Spleen (tissue), 11 donors: ENCODE data around the gene MCEE. TPM values are rescaled to one million over a fixed set of nuclear protein-coding genes. Genes with fewer than 3 reads are reported as not detected.

Experiments
- DNase-seq: peaks from one replicate; pipeline ENCODE4 v3.0.0-alpha.2; 2020
- H3K27ac ChIP-seq, 8 donors: fragments of 200-600 bp; sonication (generic) in 7 of 8; 1 replicate in 4 of 8; 2 replicates in 4 of 8; pipeline versions ENCODE4 v1.5.0 to v1.8.0; 2016 to 2021; ENCODE audit warnings: inconsistent platforms in 4 of 8, mild to moderate bottlenecking in 4 of 8, moderate library complexity in 1 of 8
- H3K27me3 ChIP-seq, 7 donors: fragments of 200-600 bp; sonication (generic) in 6 of 7; replicated peaks in 1 of 7; 1 replicate in 4 of 7; 2 replicates in 3 of 7; pipeline versions ENCODE4 v1.5.0 to v1.8.0; 2016 to 2021; ENCODE audit warnings: inconsistent platforms in 3 of 7, mild to moderate bottlenecking in 1 of 7
- H3K36me3 ChIP-seq, 6 donors: fragments of 200-600 bp; sonication (generic) in 5 of 6; 1 replicate in 4 of 6; 2 replicates in 2 of 6; pipeline versions ENCODE4 v1.5.0 to v1.8.0; 2016 to 2021; ENCODE audit warnings: inconsistent platforms in 2 of 6
- H3K4me1 ChIP-seq, 6 donors: fragments of 200-600 bp; sonication (generic) in 5 of 6; 1 replicate in 3 of 6; 2 replicates in 3 of 6; pipeline versions ENCODE4 v1.5.0 to v1.8.0; 2016 to 2021; ENCODE audit warnings: inconsistent platforms in 3 of 6
- H3K4me3 ChIP-seq, 8 donors: fragments of 200-600 bp; sonication (generic) in 7 of 8; 1 replicate in 4 of 8; 2 replicates in 4 of 8; pipeline versions ENCODE4 v1.5.0 to v1.8.0; 2016 to 2021; ENCODE audit warnings: inconsistent platforms in 4 of 8, mild to moderate bottlenecking in 4 of 8, moderate library complexity in 2 of 8
- H3K9me3 ChIP-seq, 8 donors: fragments of 200-600 bp; sonication (generic) in 7 of 8; 1 replicate in 4 of 8; 2 replicates in 4 of 8; pipeline versions ENCODE4 v1.5.0 to v1.8.0; 2016 to 2021; ENCODE audit warnings: inconsistent platforms in 4 of 8
- POLR2A ChIP-seq, 3 donors: fragments of 450-650 bp; IDR thresholded peaks; one replicate each; pipeline ENCODE4 v1.5.1; 2017; ENCODE audit warnings: antibody characterized with exemption in 3 of 3, mild to moderate bottlenecking in 1 of 3
- POLR2AphosphoS5 ChIP-seq, 3 donors: sonication (generic); formaldehyde crosslinking; IDR thresholded peaks; one replicate each; pipeline ENCODE4 v1.5.1; 2017; ENCODE audit warnings: antibody characterized with exemption in 3 of 3
- WGBS, 5 donors: extraction: QIAGEN DNeasy Blood & Tissue Kit in 3 of 5; methylation state at CpG; one replicate each; pipeline versions ENCODE4 v1.1.5 to v1.1.7; 2013 to 2018; 5-methylcytosine and 5-hydroxymethylcytosine counted together
- intact Hi-C: fragments of 100-400 bp; cut with DNase I; formaldehyde crosslinking; loops from one replicate; pipeline ENCODE4 v1.15.0; 2023; ENCODE audit warnings: low total_unique reads
- polyA plus RNA-seq, 3 donors: library from polyadenylated mRNA; stranded (reverse); fragments of 200-250 nt; gene quantifications; one replicate each; pipeline ENCODE4 v1.2.1, GENCODE V29; 2013
- total RNA-seq, 7 donors: library from RNA; depleted of rRNA in 3 of 7; stranded (reverse); fragments of >200 nt in 3 of 7; fragmentation: NEBNext Ultra II Directional in 4 of 7; extraction: Animal tissue kit (Norgen Biotek cat#: 25700) in 4 of 7; gene quantifications; one replicate each; pipeline versions ENCODE4 v1.1.0 to v1.2.1, GENCODE V29; 2016 to 2021
- TF ChIP-seq, protein P1 (sequence below), 11 experiments: fragments of 200-600 bp in 7 of 11; fragments of 450-650 bp in 4 of 11; sonication (generic) in 4 of 11; IDR thresholded peaks in 8 of 11; conservative IDR thresholded peaks in 3 of 11; 1 replicate in 7 of 11; 2 replicates in 4 of 11; pipeline versions ENCODE4 v1.4.0 to v1.8.0; 2016 to 2021; ENCODE audit warnings: antibody characterized with exemption in 11 of 11, inconsistent platforms in 4 of 11, mild to moderate bottlenecking in 1 of 11
- donor health status: healthy with polysubstance abuse.
- donor health status: DM: no; HTN: no; CAD: no; lungs with moderate emphysema.
- donor health status: DM: no; HTN: no; CAD: no.
- donor health status: Bipolar disorder and iron deficiency.
- donor health status: healthy.
- donor health status: DM: no; HTN: no; CAD: no.
- donor health status: DM: yes; HTN: yes; CAD: no.

The MCEE gene
- total and polyA plus RNA-seq, 10 donors, result 10.4 to 21.8 (median 16.0) TPM

DNA sequence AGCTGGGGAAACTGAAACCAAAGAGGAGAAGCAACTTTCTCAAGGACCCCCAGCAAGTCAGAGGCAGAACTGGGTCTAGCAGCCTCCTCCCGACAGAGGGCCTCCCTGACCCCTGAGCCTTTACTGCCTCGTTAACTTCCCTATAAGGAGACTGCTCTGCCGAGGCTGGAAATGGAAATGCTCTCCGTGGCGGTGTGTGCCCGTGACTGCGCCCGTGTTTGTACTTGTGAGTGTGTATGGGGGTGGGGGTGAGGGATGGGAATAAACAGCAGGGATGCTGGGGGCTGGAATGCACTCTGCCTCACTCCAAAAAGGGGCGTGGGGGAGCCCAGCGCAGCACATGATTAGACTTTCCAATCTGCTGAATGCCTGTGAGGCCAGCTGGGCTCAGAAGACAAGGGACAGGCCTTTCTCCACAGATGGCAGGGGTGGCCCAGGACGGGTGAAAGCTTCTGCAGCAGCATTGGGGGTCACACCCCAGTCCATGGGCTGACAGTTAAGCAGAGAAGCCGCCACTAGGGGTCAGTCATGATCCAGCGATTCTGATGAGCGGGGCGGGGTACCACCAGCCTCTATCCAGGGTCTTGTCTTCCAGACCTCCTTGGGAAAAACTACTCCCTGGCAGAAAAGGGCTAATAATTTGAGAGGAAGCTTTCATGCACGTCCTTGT lies 27.2 kb upstream of the MCEE start:
- H3K27ac ChIP-seq, result no peak overlapping the region
- 11 to 21% (median 15%) methylated on average over 15 to 16 of the region's 16 CpGs for WGBS, 5 donors
- H3K36me3 ChIP-seq, result no peaks in the 10 kb centered on the region
- intact Hi-C loops, result loop anchor here (5.0 kb wide), 1 partner anchor 355 kb away; no protein-coding TSS in a partner anchor
- H3K9me3 ChIP-seq, result no peaks in the 10 kb centered on the region
- peaks cover 0 to 12% (median 0%) of the 10 kb centered on the region in 7 donors for H3K27me3 ChIP-seq
- peaks cover 0 to 13% (median 6%) of the 10 kb centered on the region in 6 donors for H3K4me1 ChIP-seq
- H3K4me3 ChIP-seq, result peak overlapping the region in 3 of 8 donors; percentile 9 to 33 (median 25)
- DNase-seq, result peak; percentile 81
- TF ChIP-seq POLR2AphosphoS5 (IDR thresholded peaks at IDR 0.05) (no peak), POLR2A (IDR thresholded peaks at IDR 0.05) (no peak)
- TF ChIP-seq, protein P1, sequence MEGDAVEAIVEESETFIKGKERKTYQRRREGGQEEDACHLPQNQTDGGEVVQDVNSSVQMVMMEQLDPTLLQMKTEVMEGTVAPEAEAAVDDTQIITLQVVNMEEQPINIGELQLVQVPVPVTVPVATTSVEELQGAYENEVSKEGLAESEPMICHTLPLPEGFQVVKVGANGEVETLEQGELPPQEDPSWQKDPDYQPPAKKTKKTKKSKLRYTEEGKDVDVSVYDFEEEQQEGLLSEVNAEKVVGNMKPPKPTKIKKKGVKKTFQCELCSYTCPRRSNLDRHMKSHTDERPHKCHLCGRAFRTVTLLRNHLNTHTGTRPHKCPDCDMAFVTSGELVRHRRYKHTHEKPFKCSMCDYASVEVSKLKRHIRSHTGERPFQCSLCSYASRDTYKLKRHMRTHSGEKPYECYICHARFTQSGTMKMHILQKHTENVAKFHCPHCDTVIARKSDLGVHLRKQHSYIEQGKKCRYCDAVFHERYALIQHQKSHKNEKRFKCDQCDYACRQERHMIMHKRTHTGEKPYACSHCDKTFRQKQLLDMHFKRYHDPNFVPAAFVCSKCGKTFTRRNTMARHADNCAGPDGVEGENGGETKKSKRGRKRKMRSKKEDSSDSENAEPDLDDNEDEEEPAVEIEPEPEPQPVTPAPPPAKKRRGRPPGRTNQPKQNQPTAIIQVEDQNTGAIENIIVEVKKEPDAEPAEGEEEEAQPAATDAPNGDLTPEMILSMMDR (IDR thresholded peaks at IDR 0.05 in 8 of 11, conservative IDR thresholded peaks at IDR 0.05 in 3 of 11), result peak; percentile 8 to 76 (median 51)

GRCh38 chr2:71156573-71156972 lies 26.5 kb upstream of the MCEE start:
- no peak for DNase-seq
- WGBS, 5 donors, result 46 to 78% (median 69%) methylated on average over 1 to 6 of the region's 6 CpGs
- intact Hi-C loops, result loop anchor here (5.0 kb wide), 1 partner anchor 356 kb away; no protein-coding TSS in a partner anchor

GRCh38 chr2:71155846-71156245 lies 25.8 kb upstream of the MCEE start:
- 90 to 96% (median 91%) methylated on average over 4 of the region's 4 CpGs for WGBS, 5 donors
- DNase-seq, result no peak
- TF ChIP-seq POLR2AphosphoS5 (IDR thresholded peaks at IDR 0.05) (no peak), POLR2A (IDR thresholded peaks at IDR 0.05) (no peak)
- TF ChIP-seq, protein P1 (IDR thresholded peaks at IDR 0.05 in 8 of 11, conservative IDR thresholded peaks at IDR 0.05 in 3 of 11), result no peak
- Histone ChIP-seq H3K9me3 (no peaks in the 10 kb centered on the region), H3K36me3 (peaks cover 0 to 10% (median under 1%) of the 10 kb centered on the region in 6 donors), H3K27ac (no peak overlapping the region), H3K4me1 (peaks cover 0 to 13% (median 6%) of the 10 kb centered on the region in 6 donors), H3K27me3 (peaks cover 0 to 12% (median 0%) of the 10 kb centered on the region in 7 donors), H3K4me3 (no peak overlapping the region)
- intact Hi-C loops, result loop anchor here (5.0 kb wide), 1 partner anchor 356 kb away; no protein-coding TSS in a partner anchor

More at GRCh38 chr2:71156573-71156972, 26.5 kb upstream of the MCEE start:
- H3K36me3 ChIP-seq, result peaks cover 0 to 3% (median 0%) of the 10 kb centered on the region in 6 donors
- H3K4me3 ChIP-seq, result peak overlapping the region in 3 of 8 donors; percentile 9 to 33 (median 25)
- H3K9me3 ChIP-seq, result no peaks in the 10 kb centered on the region
- TF ChIP-seq POLR2A (IDR thresholded peaks at IDR 0.05), result no peak
- TF ChIP-seq, protein P1 (IDR thresholded peaks at IDR 0.05 in 8 of 11, conservative IDR thresholded peaks at IDR 0.05 in 3 of 11), result no peak
- TF ChIP-seq POLR2AphosphoS5 (IDR thresholded peaks at IDR 0.05), result no peak
- peaks cover 0 to 12% (median 0%) of the 10 kb centered on the region in 7 donors for H3K27me3 ChIP-seq
- peaks cover 0 to 13% (median 6%) of the 10 kb centered on the region in 6 donors for H3K4me1 ChIP-seq
- H3K27ac ChIP-seq, result no peak overlapping the region

- H3K9me3 ChIP-seq, result no peaks in the 10 kb centered on the region
- H3K27me3 ChIP-seq, result peaks cover 0 to 12% (median 0%) of the 10 kb centered on the region in 7 donors
- H3K4me3 ChIP-seq, result no peak overlapping the region
- H3K27ac ChIP-seq, result no peak overlapping the region
- DNase-seq, result no peak
- 44 to 72% (median 62%) methylated on average over 3 to 6 of the region's 6 CpGs for WGBS, 5 donors
- TF ChIP-seq POLR2AphosphoS5 (IDR thresholded peaks at IDR 0.05) (no peak), POLR2A (IDR thresholded peaks at IDR 0.05) (no peak)
- TF ChIP-seq, protein P1 (IDR thresholded peaks at IDR 0.05 in 8 of 11, conservative IDR thresholded peaks at IDR 0.05 in 3 of 11), result no peak
- peaks cover 0 to 13% (median 6%) of the 10 kb centered on the region in 6 donors for H3K4me1 ChIP-seq
- intact Hi-C loops, result loop anchor here (5.0 kb wide), 1 partner anchor 358 kb away; no protein-coding TSS in a partner anchor
- H3K36me3 ChIP-seq, result peaks cover 0 to 21% (median 10%) of the 10 kb centered on the region in 6 donors
Observed at GRCh38 chr2:71154798-71155197, 24.8 kb upstream of the MCEE start.
